ENCODE results near the gene SPSB1.

Gene SPSB1

GRCh38 chr1:9360371-9361064 lies 67.8 kb downstream of the SPSB1 start:
- no peaks in the 10 kb centered on the region for H3K9me3 ChIP-seq (ENCODE audit: control insufficient read depth, insufficient read depth, low read depth, low read length)
- no peak overlapping the region for H3K27ac ChIP-seq (ENCODE audit: extremely low read depth, low read depth, low read length)
- H3K36me3 ChIP-seq (ENCODE audit: control insufficient read depth in 2 of 2, insufficient read depth in 1 of 2, low read length in 2 of 2): peaks cover 0 to 27% of the 10 kb centered on the region in 2 experiments; a peak in 2 of 3 replicates
- TF ChIP-seq PRDM6 (tag by site-specific recombination; IDR thresholded peaks at IDR 0.05) (no peak), SALL2 (tag by site-specific recombination; IDR thresholded peaks at IDR 0.05; ENCODE audit: borderline replicate concordance) (no peak), PBX3 (CRISPR knock-in tag; IDR thresholded peaks at IDR 0.05) (no peak)
- H3K4me1 ChIP-seq (ENCODE audit: control insufficient read depth, insufficient read depth, low read length): no peaks in the 10 kb centered on the region
- ChIA-PET CTCF (interaction anchor here (0.6 kb wide), 1 partner anchor 64 kb away, joined by 3 read pairs; no protein-coding TSS in a partner anchor), POLR2A (no interaction called here)
- no peak overlapping the region for H3K4me3 ChIP-seq (ENCODE audit: low read depth, low read length)

GRCh38 chr1:9361630-9362260 lies 69.1 kb downstream of the SPSB1 start:
- Histone ChIP-seq H3K4me1 (ENCODE audit: control insufficient read depth, insufficient read depth, low read length) (no peaks in the 10 kb centered on the region), H3K36me3 (ENCODE audit: control insufficient read depth in 2 of 2, insufficient read depth in 1 of 2, low read length in 2 of 2) (peaks cover 0 to 15% of the 10 kb centered on the region in 2 experiments; a peak in 2 of 3 replicates), H3K9me3 (ENCODE audit: control insufficient read depth, insufficient read depth, low read depth, low read length) (no peaks in the 10 kb centered on the region), H3K4me3 (ENCODE audit: low read depth, low read length) (no peak overlapping the region), H3K27ac (ENCODE audit: extremely low read depth, low read depth, low read length) (no peak overlapping the region)
- CTCF ChIA-PET: no interaction called here
- TF ChIP-seq GLIS2 (tag by site-specific recombination; IDR thresholded peaks at IDR 0.05): no peak
- TF ChIP-seq ZIC2 (tag by site-specific recombination; IDR thresholded peaks at IDR 0.05): 0 out of 2 replicates have a peak, but pooled peaks have one; percentile 19
- POLR2A ChIA-PET: no interaction called here

GRCh38 chr1:9362488-9362887 lies 69.8 kb downstream of the SPSB1 start:
- no peaks in the 10 kb centered on the region for H3K4me1 ChIP-seq (ENCODE audit: control insufficient read depth, insufficient read depth, low read length)
- H3K4me3 ChIP-seq (ENCODE audit: low read depth, low read length): no peak overlapping the region
- peaks cover 0 to 8% of the 10 kb centered on the region in 2 experiments; a peak in 1 of 3 replicates for H3K36me3 ChIP-seq (ENCODE audit: control insufficient read depth in 2 of 2, insufficient read depth in 1 of 2, low read length in 2 of 2)
- H3K27ac ChIP-seq (ENCODE audit: extremely low read depth, low read depth, low read length): no peak overlapping the region
- H3K9me3 ChIP-seq (ENCODE audit: control insufficient read depth, insufficient read depth, low read depth, low read length): no peaks in the 10 kb centered on the region
- POLR2A ChIA-PET: no interaction called here
- CTCF ChIA-PET: no interaction called here
- TF ChIP-seq ZNF341 (tag by site-specific recombination; IDR thresholded peaks at IDR 0.05; ENCODE audit: low read depth) (no peak), ZNF148 (tag by site-specific recombination; IDR thresholded peaks at IDR 0.05; ENCODE audit: borderline replicate concordance) (no peak), ZNF23 (tag by site-specific recombination; IDR thresholded peaks at IDR 0.05; ENCODE audit: borderline replicate concordance) (no peak), ZNF600 (tag by site-specific recombination; IDR thresholded peaks at IDR 0.05) (peak; percentile 79)

GRCh38 chr1:9363061-9363471 lies 70.4 kb downstream of the SPSB1 start:
- no peaks in the 10 kb centered on the region for H3K4me1 ChIP-seq (ENCODE audit: control insufficient read depth, insufficient read depth, low read length)
- ChIA-PET CTCF (no interaction called here), POLR2A (no interaction called here)
- H3K36me3 ChIP-seq (ENCODE audit: control insufficient read depth in 2 of 2, insufficient read depth in 1 of 2, low read length in 2 of 2): peaks cover 0 to 7% of the 10 kb centered on the region in 2 experiments; a peak in 1 of 3 replicates
- no peaks in the 10 kb centered on the region for H3K9me3 ChIP-seq (ENCODE audit: control insufficient read depth, insufficient read depth, low read depth, low read length)
- no peak overlapping the region for H3K4me3 ChIP-seq (ENCODE audit: low read depth, low read length)
- TF ChIP-seq SP3 (tag by site-specific recombination; IDR thresholded peaks at IDR 0.05): no peak
- TF ChIP-seq ZNF518A (tag by site-specific recombination; conservative IDR thresholded peaks at IDR 0.05; ENCODE audit: low read depth): no peak
- no peak for TF ChIP-seq ZBTB7A (tag by site-specific recombination; IDR thresholded peaks at IDR 0.05; ENCODE audit: low read depth)
- TF ChIP-seq GLI4 (tag by site-specific recombination; IDR thresholded peaks at IDR 0.05): no peak
- no peak for TF ChIP-seq KLF9 (tag by site-specific recombination; IDR thresholded peaks at IDR 0.05; ENCODE audit: low read depth)
- no peak for TF ChIP-seq ZEB2 (tag by site-specific recombination; IDR thresholded peaks at IDR 0.05)
- H3K27ac ChIP-seq (ENCODE audit: extremely low read depth, low read depth, low read length): no peak overlapping the region
